HG03575 (cell line): ENCODE data around the gene NFIA.

Experiments used
- ATAC-seq: cut with Tn5 transposase; IDR thresholded peaks from one replicate; pipeline ENCODE4 v1.9.1; 2021; ENCODE audit not compliant: unreplicated experiment, insufficient number of reproducible peaks, low FRiP score; ENCODE audit errors: extremely low read depth

The NFIA gene

GRCh38 chr1:61327436-61327835, 245.1 kb downstream of the NFIA start:
- no peak for ATAC-seq

- ATAC-seq, result no peak
Observed at GRCh38 chr1:61329556-61329955, 247.2 kb downstream of the NFIA start.

GRCh38 chr1:61330018-61330417, 247.7 kb downstream of the NFIA start:
- no peak for ATAC-seq

GRCh38 chr1:61330571-61330970, 248.2 kb downstream of the NFIA start:
- no peak for ATAC-seq

GRCh38 chr1:61332196-61332753, 249.9 kb downstream of the NFIA start:
- ATAC-seq, result peak; percentile 98

GRCh38 chr1:61332796-61333195, 250.4 kb downstream of the NFIA start:
- ATAC-seq, result no peak

- ATAC-seq, result no peak
Observed at GRCh38 chr1:61334718-61335589, 252.6 kb downstream of the NFIA start.

- ATAC-seq, result no peak
Observed at GRCh38 chr1:61337037-61337436, 254.7 kb downstream of the NFIA start.

GRCh38 chr1:61337441-61337951, 255.1 kb downstream of the NFIA start:
- no peak for ATAC-seq

- no peak for ATAC-seq
Observed at GRCh38 chr1:61337981-61338848, 255.9 kb downstream of the NFIA start.

GRCh38 chr1:61338899-61339298, 256.5 kb downstream of the NFIA start:
- no peak for ATAC-seq

- no peak for ATAC-seq
Observed at GRCh38 chr1:61341426-61341825, 259.1 kb downstream of the NFIA start.

GRCh38 chr1:61343734-61344420, 261.5 kb downstream of the NFIA start:
- no peak for ATAC-seq

- ATAC-seq, result no peak
Observed at GRCh38 chr1:61344696-61345095, 262.3 kb downstream of the NFIA start.

GRCh38 chr1:61348025-61348665, 265.8 kb downstream of the NFIA start:
- ATAC-seq, result no peak

GRCh38 chr1:61352845-61353435, 270.6 kb downstream of the NFIA start:
- no peak for ATAC-seq

- ATAC-seq, result no peak
Observed at GRCh38 chr1:61353797-61354406, 271.5 kb downstream of the NFIA start.

GRCh38 chr1:61356016-61356415, 273.7 kb downstream of the NFIA start:
- no peak for ATAC-seq
